ENCODE data around the gene PRKAG1.

PRKAG1 gene

DNA sequence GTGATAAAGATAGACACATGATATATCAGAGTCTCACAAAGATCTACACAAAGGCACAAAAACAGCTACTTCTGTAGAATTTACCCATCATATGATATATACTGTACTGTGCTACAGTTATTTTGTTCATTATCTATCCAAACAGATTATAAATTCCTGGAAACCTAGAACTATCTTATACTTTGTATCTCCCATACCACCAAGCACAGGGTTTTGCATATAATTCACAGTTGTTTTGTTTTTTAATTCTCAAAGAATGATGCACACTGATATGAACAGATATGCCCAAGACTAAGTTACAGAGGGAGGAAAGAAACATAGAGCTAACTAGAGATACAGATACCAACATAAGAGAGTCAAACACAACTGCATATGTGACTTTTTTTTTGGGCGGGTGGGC is 3.4 kb downstream of the PRKAG1 start:
- no peaks in the 10 kb centered on the region for H3K9me2 ChIP-seq (replicated peaks; ENCODE audit: low read depth, low read length)
- no peaks in the 10 kb centered on the region for H3K27me3 ChIP-seq (ENCODE audit: insufficient read depth, low read length, poor library complexity, severe bottlenecking)
- no peaks in the 10 kb centered on the region for H3K36me3 ChIP-seq (ENCODE audit: insufficient read depth, low read length)
- H3K4me2 ChIP-seq (ENCODE audit: low read depth, low read length, poor library complexity, severe bottlenecking), result no peak overlapping the region
- TF ChIP-seq CTCF (conservative IDR thresholded peaks at IDR 0.05; ENCODE audit: low read length) (no peak), EZH2phosphoT487 (IDR thresholded peaks at IDR 0.05; ENCODE audit: borderline replicate concordance) (no peak)
- no peak overlapping the region for H3K9ac ChIP-seq (ENCODE audit: low read depth, low read length, poor library complexity, severe bottlenecking)
- no peak overlapping the region for H2AFZ ChIP-seq (ENCODE audit: low read length)
- H3K79me2 ChIP-seq (ENCODE audit: insufficient read depth, low read length), result 0 out of 2 replicates have a peak, but pooled peaks cover 11% of the 10 kb centered on the region
- peaks cover 20% of the 10 kb centered on the region for H3K4me1 ChIP-seq (ENCODE audit: insufficient read depth, low read length, poor library complexity, severe bottlenecking)
- no peak overlapping the region for H3K4me3 ChIP-seq (ENCODE audit: low read length, poor library complexity, severe bottlenecking)
- no peaks in the 10 kb centered on the region for H4K20me1 ChIP-seq (ENCODE audit: insufficient read depth, low read length, poor library complexity, severe bottlenecking)
- H3K9me3 ChIP-seq (ENCODE audit: insufficient read depth, low read depth, low read length), result no peaks in the 10 kb centered on the region
- peaks cover 10% of the 10 kb centered on the region for H3F3A ChIP-seq (ENCODE audit: low read depth)

GRCh38 chr12:49014547-49014946 is 4.0 kb downstream of the PRKAG1 start:
- Histone ChIP-seq H3K9ac (ENCODE audit: low read depth, low read length, poor library complexity, severe bottlenecking) (no peak overlapping the region), H3F3A (ENCODE audit: low read depth) (peaks cover 6% of the 10 kb centered on the region), H3K9me3 (ENCODE audit: insufficient read depth, low read depth, low read length) (no peaks in the 10 kb centered on the region), H3K36me3 (ENCODE audit: insufficient read depth, low read length) (no peaks in the 10 kb centered on the region), H2AFZ (ENCODE audit: low read length) (no peak overlapping the region), H3K79me2 (ENCODE audit: insufficient read depth, low read length) (0 out of 2 replicates have a peak, but pooled peaks cover 11% of the 10 kb centered on the region), H3K27me3 (ENCODE audit: insufficient read depth, low read length, poor library complexity, severe bottlenecking) (no peaks in the 10 kb centered on the region), H3K4me3 (ENCODE audit: low read length, poor library complexity, severe bottlenecking) (no peak overlapping the region), H3K9me2 (replicated peaks; ENCODE audit: low read depth, low read length) (no peaks in the 10 kb centered on the region), H3K4me2 (ENCODE audit: low read depth, low read length, poor library complexity, severe bottlenecking) (no peak overlapping the region), H4K20me1 (ENCODE audit: insufficient read depth, low read length, poor library complexity, severe bottlenecking) (no peaks in the 10 kb centered on the region), H3K4me1 (ENCODE audit: insufficient read depth, low read length, poor library complexity, severe bottlenecking) (peaks cover 15% of the 10 kb centered on the region)
- TF ChIP-seq CTCF (conservative IDR thresholded peaks at IDR 0.05; ENCODE audit: low read length) (0 out of 2 replicates have a peak, but pooled peaks have one; percentile 9), EZH2phosphoT487 (IDR thresholded peaks at IDR 0.05; ENCODE audit: borderline replicate concordance) (no peak)

DNA sequence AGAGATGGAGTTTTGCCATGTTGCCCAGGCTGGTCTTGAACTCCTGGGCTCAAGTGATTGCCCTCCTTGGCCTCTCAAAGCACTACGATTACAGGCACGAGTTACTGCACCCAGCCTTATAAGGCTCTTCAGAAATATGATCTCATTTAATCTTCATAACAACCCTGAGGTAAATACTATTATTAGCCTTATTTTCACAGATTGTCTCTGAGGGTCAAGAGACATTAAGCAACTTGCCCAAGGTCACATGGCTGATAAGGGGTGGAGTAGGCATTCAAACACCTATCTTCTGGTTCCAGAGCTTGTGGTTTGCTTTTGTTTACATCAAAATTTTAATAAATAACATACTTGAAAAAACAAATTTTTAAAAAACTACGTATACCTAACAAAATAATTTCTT is 5.1 kb downstream of the PRKAG1 start:
- Histone ChIP-seq H3K27me3 (ENCODE audit: insufficient read depth, low read length, poor library complexity, severe bottlenecking) (no peaks in the 10 kb centered on the region), H2AFZ (ENCODE audit: low read length) (no peak overlapping the region), H3K79me2 (ENCODE audit: insufficient read depth, low read length) (0 out of 2 replicates have a peak, but pooled peaks cover 11% of the 10 kb centered on the region)

More for the DNA sequence above, 5.1 kb downstream of the PRKAG1 start:
- H3K4me3 ChIP-seq (ENCODE audit: low read length, poor library complexity, severe bottlenecking), result no peak overlapping the region
- H3F3A ChIP-seq (ENCODE audit: low read depth), result no peaks in the 10 kb centered on the region
- TF ChIP-seq CTCF (conservative IDR thresholded peaks at IDR 0.05; ENCODE audit: low read length) (no peak), EZH2phosphoT487 (IDR thresholded peaks at IDR 0.05; ENCODE audit: borderline replicate concordance) (no peak)
- H3K4me2 ChIP-seq (ENCODE audit: low read depth, low read length, poor library complexity, severe bottlenecking), result no peak overlapping the region
- H3K36me3 ChIP-seq (ENCODE audit: insufficient read depth, low read length), result no peaks in the 10 kb centered on the region
- H3K9me3 ChIP-seq (ENCODE audit: insufficient read depth, low read depth, low read length), result no peaks in the 10 kb centered on the region
- H4K20me1 ChIP-seq (ENCODE audit: insufficient read depth, low read length, poor library complexity, severe bottlenecking), result no peaks in the 10 kb centered on the region
- H3K4me1 ChIP-seq (ENCODE audit: insufficient read depth, low read length, poor library complexity, severe bottlenecking), result peaks cover 7% of the 10 kb centered on the region
- H3K9ac ChIP-seq (ENCODE audit: low read depth, low read length, poor library complexity, severe bottlenecking), result no peak overlapping the region
- H3K9me2 ChIP-seq (replicated peaks; ENCODE audit: low read depth, low read length), result no peaks in the 10 kb centered on the region

Measured in Loucy (cell line).